ENCODE results near the gene NXPH3. TPM values are rescaled to one million over a fixed set of nuclear protein-coding genes. Genes with fewer than 3 reads are reported as not detected.

Gene NXPH3
- total RNA-seq, 1 experiment from 2014 or later = 0.10 TPM

GRCh38 chr17:49566668-49567071, 9.0 kb upstream of the NXPH3 start:
- DNase-seq (ENCODE audit: low read depth, low spot score) (no peak), ATAC-seq (no peak)
- no peak overlapping the region for H2AFZ ChIP-seq (ENCODE audit: low read depth, low read length, poor library complexity, severe bottlenecking)
- H3K4me2 ChIP-seq (ENCODE audit: low read length) = no peak overlapping the region
- intact Hi-C loops (cut with micrococcal nuclease) = loop anchor here (1.0 to 5.0 kb wide), 2 partner anchors 285 to 631 kb away; no protein-coding TSS in a partner anchor
- H3K79me2 ChIP-seq (ENCODE audit: insufficient read depth, low read length) = no peaks in the 10 kb centered on the region
- H3K36me3 ChIP-seq (ENCODE audit: control insufficient read depth in 1 of 2, insufficient read depth in 2 of 2, low read length in 2 of 2) = no peaks in the 10 kb centered on the region
- no peak overlapping the region for H3K4me3 ChIP-seq (replicated peaks in 1 of 2; ENCODE audit: low read depth in 1 of 2, low read length in 2 of 2)
- H4K20me1 ChIP-seq (ENCODE audit: insufficient read depth) = no peaks in the 10 kb centered on the region
- H3K9me3 ChIP-seq (ENCODE audit: control insufficient read depth in 1 of 2, insufficient read depth in 1 of 2, low read depth in 1 of 2, low read length in 2 of 2) = no peaks in the 10 kb centered on the region
- no peaks in the 10 kb centered on the region for H3K9me2 ChIP-seq (ENCODE audit: insufficient read depth)
- no peak for TF ChIP-seq SIN3A (IDR thresholded peaks at IDR 0.05; ENCODE audit: low read depth)
- TF ChIP-seq POLR2A (IDR thresholded peaks at IDR 0.05; ENCODE audit: borderline replicate concordance, extremely low read depth, insufficient read depth, insufficient read length) = no peak
- H3K4me1 ChIP-seq (ENCODE audit: control insufficient read depth in 1 of 2, insufficient read depth in 2 of 2, low read length in 2 of 2) = peaks cover 0 to 17% of the 10 kb centered on the region in 2 experiments; a peak in 3 of 4 replicates
- no peaks in the 10 kb centered on the region; the same call in 1 of the 2 replicates for H3K27me3 ChIP-seq (ENCODE audit: insufficient read depth, low read length)
- no TSS peak for BruUV-seq (replicated peaks)
- CTCF ChIA-PET = interaction anchor here (0.8 to 2.5 kb wide), 9 partner anchors 9 to 159 kb away, joined by 3 to 20 read pairs (median 10); partner anchors contain the start of gene SLC35B1
- POLR2A ChIA-PET = no interaction called here
- RAD21 ChIA-PET (ENCODE audit: low non-redundant PET in 1 of 2, low total read pairs in 2 of 2, uncharacterized antibody in 2 of 2, unreplicated experiment in 2 of 2) = no interaction called here
- H3K27ac ChIP-seq (ENCODE audit: low read depth, low read length) = no peak overlapping the region
- no peak overlapping the region for H3K9ac ChIP-seq (ENCODE audit: low read length)

GRCh38 chr17:49567104-49567521, 8.6 kb upstream of the NXPH3 start:
- DNase-seq (ENCODE audit: low read depth, low spot score) (no peak), ATAC-seq (no peak)
- BruUV-seq (replicated peaks) = no TSS peak
- ChIA-PET CTCF (interaction anchor here (0.5 to 5.9 kb wide), 17 partner anchors 10 to 430 kb away, joined by 3 to 86 read pairs (median 5); partner anchors contain the start of gene SLC35B1), RAD21 (ENCODE audit: low non-redundant PET in 1 of 2, low total read pairs in 2 of 2, uncharacterized antibody in 2 of 2, unreplicated experiment in 2 of 2) (interaction anchor here (0.6 to 1.2 kb wide), 8 partner anchors 37 to 431 kb away, joined by 3 to 10 read pairs (median 5); partner anchors contain the start of gene SLC35B1 (in 1 of the 2)), POLR2A (interaction anchor here (1.0 to 1.1 kb wide), 3 partner anchors 129 to 430 kb away, joined by 3 to 4 read pairs (median 4); partner anchors contain the start of gene SLC35B1)
- no peaks in the 10 kb centered on the region for H4K20me1 ChIP-seq (ENCODE audit: insufficient read depth)
- no peaks in the 10 kb centered on the region; the same call in 1 of the 2 replicates for H3K27me3 ChIP-seq (ENCODE audit: insufficient read depth, low read length)
- H2AFZ ChIP-seq (ENCODE audit: low read depth, low read length, poor library complexity, severe bottlenecking) = no peak overlapping the region
- no peak overlapping the region for H3K4me3 ChIP-seq (replicated peaks in 1 of 2; ENCODE audit: low read depth in 1 of 2, low read length in 2 of 2)
- no peaks in the 10 kb centered on the region for H3K36me3 ChIP-seq (ENCODE audit: control insufficient read depth in 1 of 2, insufficient read depth in 2 of 2, low read length in 2 of 2)
- no peaks in the 10 kb centered on the region for H3K9me3 ChIP-seq (ENCODE audit: control insufficient read depth in 1 of 2, insufficient read depth in 1 of 2, low read depth in 1 of 2, low read length in 2 of 2)
- peaks cover 0 to 17% of the 10 kb centered on the region in 2 experiments; a peak in 3 of 4 replicates for H3K4me1 ChIP-seq (ENCODE audit: control insufficient read depth in 1 of 2, insufficient read depth in 2 of 2, low read length in 2 of 2)
- H3K4me2 ChIP-seq (ENCODE audit: low read length) = no peak overlapping the region
- H3K27ac ChIP-seq (ENCODE audit: low read depth, low read length) = no peak overlapping the region
- H3K79me2 ChIP-seq (ENCODE audit: insufficient read depth, low read length) = no peaks in the 10 kb centered on the region
- H3K9me2 ChIP-seq (ENCODE audit: insufficient read depth) = no peaks in the 10 kb centered on the region
- no peak overlapping the region for H3K9ac ChIP-seq (ENCODE audit: low read length)
- intact Hi-C loops (cut with micrococcal nuclease) = loop anchor here (1.0 to 5.0 kb wide), 2 partner anchors 284 to 630 kb away; no protein-coding TSS in a partner anchor
- TF ChIP-seq REST (IDR thresholded peaks at IDR 0.05; ENCODE audit: low read depth) = no peak
- TF ChIP-seq ZNF274 (IDR thresholded peaks at IDR 0.05; ENCODE audit: low read depth, low read length) = no peak
- no peak for TF ChIP-seq CTCF (IDR thresholded peaks at IDR 0.05 in 2 of 3, conservative IDR thresholded peaks at IDR 0.05 in 1 of 3; ENCODE audit: borderline replicate concordance in 1 of 3, insufficient read depth in 1 of 3, low read depth in 2 of 3, low read length in 2 of 3)
- no peak for TF ChIP-seq CBX3 (IDR thresholded peaks at IDR 0.05; ENCODE audit: low read depth)
- TF ChIP-seq ELF1 (IDR thresholded peaks at IDR 0.05; ENCODE audit: borderline replicate concordance, low read depth) = no peak
- no peak for TF ChIP-seq ATF3 (IDR thresholded peaks at IDR 0.05)
- TF ChIP-seq RAD21 (IDR thresholded peaks at IDR 0.05; ENCODE audit: low read depth) = no peak
- TF ChIP-seq SIN3A (IDR thresholded peaks at IDR 0.05; ENCODE audit: low read depth) = no peak
- TF ChIP-seq YY1 (IDR thresholded peaks at IDR 0.05; ENCODE audit: extremely low read depth, insufficient replicate concordance, low read depth, low read length) = no peak
- no peak for TF ChIP-seq JUND (IDR thresholded peaks at IDR 0.05)
- TF ChIP-seq FOSL1 (IDR thresholded peaks at IDR 0.05; ENCODE audit: low read depth) = no peak
- no peak for TF ChIP-seq POLR2AphosphoS5 (IDR thresholded peaks at IDR 0.05; ENCODE audit: low read depth, low read length)
- no peak for TF ChIP-seq EZH2phosphoT487 (IDR thresholded peaks at IDR 0.05; ENCODE audit: borderline replicate concordance)

All from HCT116 (cell line).